ENCODE data around the gene SRSF9. TPM values are rescaled to one million over a fixed set of nuclear protein-coding genes. Genes with fewer than 3 reads are reported as not detected.

Gene SRSF9
- total RNA-seq, 2 experiments from 2014 or later, result 275 to 281 TPM

- POLR2A ChIA-PET, result interaction anchor here (0.6 kb wide), 2 partner anchors 52 to 1030 kb away, joined by 3 to 5 read pairs; no protein-coding TSS in a partner anchor
Observed at GRCh38 chr12:120432772-120433525, 36.6 kb downstream of the SRSF9 start.

GRCh38 chr12:120429368-120429767 is 40.2 kb downstream of the SRSF9 start:
- ChIA-PET POLR2A (no interaction called here), CTCF (interaction anchor here (0.9 to 3.1 kb wide), 14 partner anchors 11 to 115 kb away, joined by 3 to 25 read pairs (median 4); no protein-coding TSS in a partner anchor)

More at GRCh38 chr12:120432772-120433525, 36.6 kb downstream of the SRSF9 start:
- CTCF ChIA-PET, result interaction anchor here (0.6 to 1.1 kb wide), 4 partner anchors 29 to 784 kb away, joined by 3 read pairs; no protein-coding TSS in a partner anchor

- CTCF ChIA-PET, result interaction anchor here (0.9 to 3.1 kb wide), 7 partner anchors 10 to 112 kb away, joined by 3 to 25 read pairs (median 3); no protein-coding TSS in a partner anchor
Observed at GRCh38 chr12:120428597-120429229, 40.8 kb downstream of the SRSF9 start.

GRCh38 chr12:120425797-120426196 is 43.8 kb downstream of the SRSF9 start:
- ChIA-PET POLR2A (no interaction called here), CTCF (no interaction called here)

More at GRCh38 chr12:120428597-120429229, 40.8 kb downstream of the SRSF9 start:
- POLR2A ChIA-PET, result no interaction called here

- POLR2A ChIA-PET, result no interaction called here
- CTCF ChIA-PET, result no interaction called here
Observed at GRCh38 chr12:120422892-120423456, 46.6 kb downstream of the SRSF9 start.

- CTCF ChIA-PET, result no interaction called here
Observed at GRCh38 chr12:120421701-120422100, 47.8 kb downstream of the SRSF9 start.

GRCh38 chr12:120417917-120418580 is 51.5 kb downstream of the SRSF9 start:
- ChIA-PET CTCF (interaction anchor here (5.1 kb wide), 1 partner anchor 12 kb away, joined by 25 read pairs; no protein-coding TSS in a partner anchor), POLR2A (no interaction called here)

More at GRCh38 chr12:120421701-120422100, 47.8 kb downstream of the SRSF9 start:
- POLR2A ChIA-PET, result no interaction called here

- ChIA-PET POLR2A (no interaction called here), CTCF (interaction anchor here (5.1 kb wide), 1 partner anchor 14 kb away, joined by 25 read pairs; no protein-coding TSS in a partner anchor)
Observed at GRCh38 chr12:120416490-120417216, 52.9 kb downstream of the SRSF9 start.

GRCh38 chr12:120413901-120414695 is 55.5 kb downstream of the SRSF9 start:
- CTCF ChIA-PET, result interaction anchor here (1.4 kb wide), 1 partner anchor 16 kb away, joined by 6 read pairs; no protein-coding TSS in a partner anchor
- POLR2A ChIA-PET, result no interaction called here

GRCh38 chr12:120412421-120412820 is 57.1 kb downstream of the SRSF9 start:
- POLR2A ChIA-PET, result no interaction called here
- CTCF ChIA-PET, result no interaction called here

Other genes starting within 250 kb of the SRSF9 start
- 10 to 100 TPM; 33.0 to 39.1 TPM for gene PXN, start 204.0 kb downstream of the SRSF9 start, total RNA-seq
- gene RNU4-2, start 177.8 kb downstream of the SRSF9 start, total RNA-seq, result 1,000 to 10,000 TPM; 1,157 to 1,321 TPM
- 100 to 1,000 TPM; 620 to 702 TPM for gene RNU4-1, start 176.5 kb downstream of the SRSF9 start, total RNA-seq
- gene SIRT4, start 167.4 kb downstream of the SRSF9 start, total RNA-seq, result 1 to 10 TPM; 2.5 to 3.7 TPM
- gene PLA2G1B, start 142.0 kb downstream of the SRSF9 start, total RNA-seq, result not detected
- gene MSI1, start 100.6 kb downstream of the SRSF9 start, total RNA-seq, result under 1 TPM; 0.17 to 0.21 TPM
- gene COX6A1, start 31.6 kb downstream of the SRSF9 start, total RNA-seq, result 100 to 1,000 TPM; 494 TPM
- 10 to 100 TPM; 68.2 to 69.1 TPM for gene TRIAP1, start 23.4 kb downstream of the SRSF9 start, total RNA-seq
- 10 to 100 TPM; 30.8 to 32.1 TPM for gene GATC, start 23.3 kb downstream of the SRSF9 start, total RNA-seq
- gene DYNLL1, start 26.4 kb upstream of the SRSF9 start, total RNA-seq, result 100 to 1,000 TPM; 269 to 277 TPM
- gene COQ5, start 59.4 kb upstream of the SRSF9 start, total RNA-seq, result 10 to 100 TPM; 33.7 to 36.0 TPM
- 100 to 1,000 TPM; 165 to 168 TPM for gene RNF10, start 64.6 kb upstream of the SRSF9 start, total RNA-seq
- 10 to 100 TPM; 75.4 to 75.6 TPM for gene POP5, start 111.7 kb upstream of the SRSF9 start, total RNA-seq
- under 1 TPM; 0.17 to 0.31 TPM for gene CABP1, start 170.9 kb upstream of the SRSF9 start, total RNA-seq
- 100 to 1,000 TPM; 128 to 132 TPM for gene MLEC, start 217.4 kb upstream of the SRSF9 start, total RNA-seq
- 10 to 100 TPM; 26.2 to 29.8 TPM for gene UNC119B, start 240.7 kb upstream of the SRSF9 start, total RNA-seq